Left ventricle myocardium inferior (tissue), 1 donor: ENCODE data around the gene PHLPP1. TPM values are rescaled to one million over a fixed set of nuclear protein-coding genes. Genes with fewer than 3 reads are reported as not detected.

Experiments
- DNase-seq: peaks from one replicate; pipeline ENCODE4 v3.0.0-alpha.2; 2020
- H3K27ac ChIP-seq: fragments of 200-600 bp; replicated peaks from 2 replicates; pipeline ENCODE4 v1.8.0; 2021
- H3K27me3 ChIP-seq: fragments of 200-600 bp; 2 replicates; pipeline ENCODE4 v1.8.0; 2021; ENCODE audit warnings: low read depth
- H3K36me3 ChIP-seq: fragments of 200-600 bp; 2 replicates; pipeline ENCODE4 v1.8.0; 2021
- H3K4me1 ChIP-seq: fragments of 200-600 bp; 2 replicates; pipeline ENCODE4 v1.8.0; 2021
- H3K4me3 ChIP-seq: fragments of 200-600 bp; 2 replicates; pipeline ENCODE4 v1.8.0; 2021; ENCODE audit warnings: mild to moderate bottlenecking, moderate library complexity
- H3K9me3 ChIP-seq: fragments of 200-600 bp; replicated peaks from 2 replicates; pipeline ENCODE4 v1.8.0; 2021
- intact Hi-C: fragments of 100-400 bp; cut with micrococcal nuclease; formaldehyde crosslinking; loops from one replicate; pipeline ENCODE4 v1.11.0; 2022
- total RNA-seq: library from RNA; stranded (reverse); fragmentation: NEBNext Ultra II Directional; extraction: Animal tissue kit (Norgen Biotek cat#: 25700); gene quantifications from one replicate; pipeline ENCODE4 v1.2.1, GENCODE V29; 2021
- TF ChIP-seq, protein P1 (sequence below): fragments of 200-600 bp; IDR thresholded peaks from 2 replicates; pipeline ENCODE4 v1.8.0; 2021; ENCODE audit warnings: antibody characterized with exemption, mild to moderate bottlenecking, borderline replicate concordance
- donor health status: DM: no; HTN: yes; CAD: no; lungs with severe emphysema.

The PHLPP1 gene
- total RNA-seq, 1 donor from 2014 or later: 5.9 TPM

DNA sequence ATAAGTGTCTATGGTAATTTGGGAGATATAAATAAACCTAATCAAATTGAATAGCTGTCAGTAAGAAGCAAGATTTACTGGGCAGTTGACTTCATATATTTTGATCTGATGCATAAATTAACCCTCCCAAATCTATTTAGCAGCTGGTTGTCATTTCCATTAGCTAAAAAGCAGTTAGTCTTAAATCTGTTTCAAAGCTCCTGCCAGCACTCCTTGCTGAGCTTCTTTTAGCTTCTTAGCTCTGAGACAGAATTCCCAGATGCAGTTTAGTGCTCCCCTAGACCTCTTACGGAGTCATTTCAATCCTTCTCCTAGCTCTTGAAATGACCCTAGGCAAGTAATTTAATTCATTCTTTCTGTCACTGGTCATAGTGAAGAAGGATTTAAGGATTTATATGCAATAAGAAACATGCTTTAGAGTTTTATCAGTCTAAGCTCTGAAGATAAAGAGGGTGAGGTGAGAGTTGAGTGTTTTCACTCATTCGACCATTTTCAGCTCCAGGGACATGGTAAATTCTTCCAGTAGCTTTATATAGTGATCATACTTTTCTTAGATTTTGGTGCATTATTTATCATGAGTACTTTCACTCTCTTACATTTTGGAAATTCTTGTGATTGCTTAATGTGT, 98.9 kb downstream of the PHLPP1 start:
- intact Hi-C loops: no loop called here
- Histone ChIP-seq H3K4me1 (peaks cover 32% of the 10 kb centered on the region), H3K36me3 (no peaks in the 10 kb centered on the region), H3K27me3 (no peaks in the 10 kb centered on the region), H3K27ac (no peak overlapping the region), H3K4me3 (no peak overlapping the region), H3K9me3 (no peaks in the 10 kb centered on the region)
- TF ChIP-seq, protein P1, sequence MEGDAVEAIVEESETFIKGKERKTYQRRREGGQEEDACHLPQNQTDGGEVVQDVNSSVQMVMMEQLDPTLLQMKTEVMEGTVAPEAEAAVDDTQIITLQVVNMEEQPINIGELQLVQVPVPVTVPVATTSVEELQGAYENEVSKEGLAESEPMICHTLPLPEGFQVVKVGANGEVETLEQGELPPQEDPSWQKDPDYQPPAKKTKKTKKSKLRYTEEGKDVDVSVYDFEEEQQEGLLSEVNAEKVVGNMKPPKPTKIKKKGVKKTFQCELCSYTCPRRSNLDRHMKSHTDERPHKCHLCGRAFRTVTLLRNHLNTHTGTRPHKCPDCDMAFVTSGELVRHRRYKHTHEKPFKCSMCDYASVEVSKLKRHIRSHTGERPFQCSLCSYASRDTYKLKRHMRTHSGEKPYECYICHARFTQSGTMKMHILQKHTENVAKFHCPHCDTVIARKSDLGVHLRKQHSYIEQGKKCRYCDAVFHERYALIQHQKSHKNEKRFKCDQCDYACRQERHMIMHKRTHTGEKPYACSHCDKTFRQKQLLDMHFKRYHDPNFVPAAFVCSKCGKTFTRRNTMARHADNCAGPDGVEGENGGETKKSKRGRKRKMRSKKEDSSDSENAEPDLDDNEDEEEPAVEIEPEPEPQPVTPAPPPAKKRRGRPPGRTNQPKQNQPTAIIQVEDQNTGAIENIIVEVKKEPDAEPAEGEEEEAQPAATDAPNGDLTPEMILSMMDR: no peak
- no peak for DNase-seq

DNA sequence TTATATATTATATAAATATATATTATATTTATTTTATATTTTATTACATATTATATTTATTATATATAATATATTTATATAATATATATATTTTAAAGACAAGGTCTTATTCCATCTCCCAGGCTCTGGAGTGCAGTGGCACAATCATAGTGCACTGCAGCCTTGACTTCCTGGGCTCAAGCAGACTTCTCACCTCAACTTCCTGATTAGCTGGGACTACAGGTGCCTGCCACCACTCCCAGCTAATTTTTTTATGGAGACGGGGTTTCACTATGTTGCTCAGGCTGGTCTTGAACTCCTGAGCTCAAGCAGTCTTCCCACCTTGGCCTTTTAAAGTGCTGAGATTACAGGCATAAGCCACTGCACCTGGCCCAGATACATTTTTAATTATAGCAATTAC, 110.0 kb downstream of the PHLPP1 start:
- no peak for DNase-seq
- no peak overlapping the region for H3K27ac ChIP-seq
- peaks cover 23% of the 10 kb centered on the region for H3K4me1 ChIP-seq
- no peaks in the 10 kb centered on the region for H3K9me3 ChIP-seq
- no peak overlapping the region for H3K4me3 ChIP-seq
- TF ChIP-seq, protein P1: no peak
- H3K27me3 ChIP-seq: no peaks in the 10 kb centered on the region
- intact Hi-C loops: no loop called here
- H3K36me3 ChIP-seq: peaks cover 5% of the 10 kb centered on the region

DNA sequence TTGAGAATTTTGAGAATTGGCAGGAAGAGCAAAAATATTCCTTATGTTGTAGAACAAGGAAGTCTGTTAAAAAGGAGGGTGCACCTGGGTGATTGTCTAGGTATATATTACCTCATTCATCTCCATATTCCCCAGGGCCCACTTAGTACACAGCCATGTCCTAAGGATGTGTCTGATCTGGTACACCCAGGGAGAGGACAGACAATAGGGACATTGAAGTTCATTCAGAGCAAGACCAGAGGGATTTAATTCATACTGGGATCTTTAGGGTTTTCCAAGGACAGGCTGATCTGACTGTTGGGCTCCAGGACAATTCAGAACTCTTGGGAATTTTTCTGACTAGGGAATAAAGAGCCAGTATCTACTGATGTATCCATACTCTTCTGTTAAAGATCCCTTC, 112.1 kb downstream of the PHLPP1 start:
- Histone ChIP-seq H3K27me3 (no peaks in the 10 kb centered on the region), H3K9me3 (no peaks in the 10 kb centered on the region), H3K4me1 (peaks cover 31% of the 10 kb centered on the region), H3K36me3 (peaks cover 10% of the 10 kb centered on the region), H3K4me3 (no peak overlapping the region), H3K27ac (no peak overlapping the region)
- intact Hi-C loops: no loop called here
- TF ChIP-seq, protein P1: no peak
- DNase-seq: no peak

GRCh38 chr18:62828091-62828640, 112.8 kb downstream of the PHLPP1 start:
- no peaks in the 10 kb centered on the region for H3K9me3 ChIP-seq
- no peaks in the 10 kb centered on the region for H3K27me3 ChIP-seq
- peaks cover 34% of the 10 kb centered on the region for H3K4me1 ChIP-seq
- TF ChIP-seq, protein P1: no peak
- peaks cover 10% of the 10 kb centered on the region for H3K36me3 ChIP-seq
- H3K4me3 ChIP-seq: no peak overlapping the region
- intact Hi-C loops: no loop called here
- H3K27ac ChIP-seq: no peak overlapping the region
- DNase-seq: no peak

GRCh38 chr18:62828852-62829251, 113.5 kb downstream of the PHLPP1 start:
- peaks cover 10% of the 10 kb centered on the region for H3K36me3 ChIP-seq
- no peak for DNase-seq
- no peak overlapping the region for H3K4me3 ChIP-seq
- H3K27me3 ChIP-seq: no peaks in the 10 kb centered on the region
- TF ChIP-seq, protein P1: no peak
- intact Hi-C loops: no loop called here
- peaks cover 34% of the 10 kb centered on the region for H3K4me1 ChIP-seq
- H3K27ac ChIP-seq: no peak overlapping the region
- no peaks in the 10 kb centered on the region for H3K9me3 ChIP-seq
